Gastrocnemius medialis (tissue), 4 donors: Measurements from ENCODE around the gene ARL2BP. TPM values are rescaled to one million over a fixed set of nuclear protein-coding genes. Genes with fewer than 3 reads are reported as not detected.
A peak's percentile ranks its signal among the peaks of the same experiment; 100 is the strongest.

Source experiments
- ATAC-seq, 2 donors: fragments of 150-250 bp; one replicate each; pipeline ENCODE4 v1.9.1; 2016
- DNase-seq, 2 donors: peaks; one replicate each; pipeline ENCODE4 v3.0.0-alpha.2; 2019
- H3K27ac ChIP-seq, 4 donors: fragments of 200-600 bp; sonication (generic); 1 replicate in 1 of 4; 2 replicates in 3 of 4; pipeline ENCODE4 v1.5.1; 2016 to 2018; ENCODE audit warnings: mild to moderate bottlenecking in 2 of 4, moderate library complexity in 1 of 4
- H3K27me3 ChIP-seq, 3 donors: fragments of 200-600 bp; sonication (generic) in 2 of 3; 1 replicate in 1 of 3; 2 replicates in 2 of 3; pipeline versions ENCODE4 v1.5.1 to v1.6.0; 2016 to 2019; ENCODE audit warnings: mild to moderate bottlenecking in 1 of 3, moderate library complexity in 1 of 3
- H3K36me3 ChIP-seq, 2 donors: fragments of 200-600 bp; sonication (generic) in 1 of 2; one replicate each; pipeline ENCODE4 v1.5.1; 2017 to 2018
- H3K4me1 ChIP-seq, 2 donors: fragments of 200-600 bp; sonication (generic) in 1 of 2; one replicate each; pipeline ENCODE4 v1.5.1; 2016 to 2017; ENCODE audit warnings: mild to moderate bottlenecking in 2 of 2
- H3K4me3 ChIP-seq, 4 donors: fragments of 200-600 bp; sonication (generic) in 3 of 4; 1 replicate in 1 of 4; 2 replicates in 3 of 4; pipeline ENCODE4 v1.5.1; 2016 to 2019; ENCODE audit warnings: mild to moderate bottlenecking in 2 of 4
- H3K9me3 ChIP-seq, 3 donors: fragments of 200-600 bp; sonication (generic) in 2 of 3; 1 replicate in 1 of 3; 2 replicates in 2 of 3; pipeline ENCODE4 v1.5.1; 2016 to 2019
- CTCF ChIP-seq, 5 experiments: fragments of 450-650 bp in 3 of 5; fragments of 200-600 bp in 2 of 5; sonication (generic) in 2 of 5; IDR thresholded peaks in 4 of 5; conservative IDR thresholded peaks in 1 of 5; 1 replicate in 4 of 5; 2 replicates in 1 of 5; pipeline ENCODE4 v1.5.1; 2016 to 2019; ENCODE audit warnings: antibody characterized with exemption in 5 of 5, mild to moderate bottlenecking in 3 of 5, moderate library complexity in 3 of 5
- POLR2A ChIP-seq, 2 donors: fragments of 450-650 bp; IDR thresholded peaks; one replicate each; pipeline ENCODE4 v1.6.1; 2017; ENCODE audit warnings: antibody characterized with exemption in 2 of 2, mild to moderate bottlenecking in 2 of 2, moderate library complexity in 2 of 2
- in situ Hi-C, 4 donors: fragments of 200-750 bp; cut with MboI; loops; one replicate each; pipeline versions ENCODE4 v1.15.0 to v1.8.0; 2017; ENCODE audit warnings: low sequenced_read_pairs in 4 of 4
- intact Hi-C: fragments of 100-400 bp; cut with DNase I; formaldehyde crosslinking; loops from one replicate; pipeline ENCODE4 v1.15.1; 2023; ENCODE audit warnings: low total_unique reads
- total RNA-seq, 4 donors: library from RNA; depleted of rRNA; stranded (reverse); fragments of >200 nt; gene quantifications; one replicate each; pipeline versions ENCODE4 v1.1.0 to v1.2.3, GENCODE V29; 2016

The ARL2BP gene
- total RNA-seq, 4 donors from 2014 or later, result 25.5 to 52.6 (median 44.5) TPM

GRCh38 chr16:57263541-57264351 is 18.7 kb downstream of the ARL2BP start:
- intact Hi-C loops (no loop called here), in situ Hi-C loops (no loop called here)
- DNase-seq, result no peak
- no peak for TF ChIP-seq CTCF (IDR thresholded peaks at IDR 0.05 in 4 of 5, conservative IDR thresholded peaks at IDR 0.05 in 1 of 5)
- TF ChIP-seq POLR2A (IDR thresholded peaks at IDR 0.05), result no peak
- Histone ChIP-seq H3K4me1 (no peaks in the 10 kb centered on the region), H3K27ac (no peak overlapping the region), H3K9me3 (no peaks in the 10 kb centered on the region), H3K36me3 (no peaks in the 10 kb centered on the region), H3K27me3 (no peaks in the 10 kb centered on the region), H3K4me3 (no peak overlapping the region)
- no peak for ATAC-seq

GRCh38 chr16:57264381-57264780 is 19.3 kb downstream of the ARL2BP start:
- no peak for TF ChIP-seq CTCF (IDR thresholded peaks at IDR 0.05 in 4 of 5, conservative IDR thresholded peaks at IDR 0.05 in 1 of 5)
- TF ChIP-seq POLR2A (IDR thresholded peaks at IDR 0.05), result no peak
- intact Hi-C loops (no loop called here), in situ Hi-C loops (no loop called here)
- no peak for ATAC-seq
- Histone ChIP-seq H3K4me1 (no peaks in the 10 kb centered on the region), H3K4me3 (no peak overlapping the region), H3K27ac (no peak overlapping the region), H3K27me3 (no peaks in the 10 kb centered on the region), H3K36me3 (no peaks in the 10 kb centered on the region), H3K9me3 (no peaks in the 10 kb centered on the region)
- DNase-seq, result no peak

GRCh38 chr16:57264950-57265371 is 19.9 kb downstream of the ARL2BP start:
- intact Hi-C loops (no loop called here), in situ Hi-C loops (no loop called here)
- no peak for DNase-seq
- Histone ChIP-seq H3K36me3 (no peaks in the 10 kb centered on the region), H3K27ac (no peak overlapping the region), H3K4me1 (no peaks in the 10 kb centered on the region), H3K4me3 (no peak overlapping the region), H3K27me3 (no peaks in the 10 kb centered on the region), H3K9me3 (no peaks in the 10 kb centered on the region)
- no peak for ATAC-seq
- TF ChIP-seq CTCF (IDR thresholded peaks at IDR 0.05 in 4 of 5, conservative IDR thresholded peaks at IDR 0.05 in 1 of 5), result no peak
- TF ChIP-seq POLR2A (IDR thresholded peaks at IDR 0.05), result no peak

- in situ Hi-C loops, result no loop called here
- H3K36me3 ChIP-seq, result no peaks in the 10 kb centered on the region
- no peaks in the 10 kb centered on the region for H3K4me1 ChIP-seq
- ATAC-seq (peak in 1 of 2 donors; percentile 30), DNase-seq (no peak)
- no peak for TF ChIP-seq CTCF (IDR thresholded peaks at IDR 0.05 in 4 of 5, conservative IDR thresholded peaks at IDR 0.05 in 1 of 5)
- TF ChIP-seq POLR2A (IDR thresholded peaks at IDR 0.05), result no peak
- no peaks in the 10 kb centered on the region for H3K27me3 ChIP-seq
- intact Hi-C loops, result no loop called here
- H3K9me3 ChIP-seq, result no peaks in the 10 kb centered on the region
- H3K4me3 ChIP-seq, result no peak overlapping the region
- peak overlapping the region in 1 of 4 donors; percentile 31 for H3K27ac ChIP-seq
Observed at GRCh38 chr16:57265850-57266530, 20.9 kb downstream of the ARL2BP start.
